HG02840 (cell line): ENCODE data around the gene TSR3.
A peak's percentile ranks its signal among the peaks of the same experiment; 100 is the strongest.

Experiments
- ATAC-seq: cut with Tn5 transposase; IDR thresholded peaks from one replicate; pipeline ENCODE4 v1.9.1; 2021; ENCODE audit warnings: mild to moderate bottlenecking, moderate library complexity, moderate number of reproducible peaks; ENCODE audit not compliant: unreplicated experiment, low FRiP score

The TSR3 gene

DNA sequence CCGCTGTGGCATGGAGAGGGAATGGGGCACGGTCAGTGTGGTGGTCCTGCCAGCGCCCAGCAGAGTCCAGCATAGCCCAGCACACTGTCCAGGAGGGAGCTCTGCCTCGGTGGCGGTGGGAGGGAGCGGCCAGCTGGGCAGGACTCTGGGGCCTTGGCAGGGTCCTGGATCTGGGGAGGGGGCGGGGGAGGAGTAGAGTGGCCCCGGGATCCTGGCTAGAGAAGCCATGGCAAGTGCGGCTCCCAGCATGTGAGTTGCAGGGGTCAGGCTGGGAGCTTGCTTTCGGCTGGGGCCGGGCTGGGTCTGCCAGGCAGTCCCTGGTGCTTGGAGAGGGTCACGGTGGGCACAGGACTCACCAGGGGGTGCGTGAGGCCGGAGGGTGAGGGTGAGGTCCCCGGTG lies 3.9 kb upstream of the TSR3 start:
- ATAC-seq, result no peak

- ATAC-seq, result no peak
Measured at GRCh38 chr16:1354815-1355540, 3.3 kb upstream of the TSR3 start.

- ATAC-seq, result peak; percentile 23
Measured at GRCh38 chr16:1351215-1351581, 480 bp downstream of the TSR3 start.

DNA sequence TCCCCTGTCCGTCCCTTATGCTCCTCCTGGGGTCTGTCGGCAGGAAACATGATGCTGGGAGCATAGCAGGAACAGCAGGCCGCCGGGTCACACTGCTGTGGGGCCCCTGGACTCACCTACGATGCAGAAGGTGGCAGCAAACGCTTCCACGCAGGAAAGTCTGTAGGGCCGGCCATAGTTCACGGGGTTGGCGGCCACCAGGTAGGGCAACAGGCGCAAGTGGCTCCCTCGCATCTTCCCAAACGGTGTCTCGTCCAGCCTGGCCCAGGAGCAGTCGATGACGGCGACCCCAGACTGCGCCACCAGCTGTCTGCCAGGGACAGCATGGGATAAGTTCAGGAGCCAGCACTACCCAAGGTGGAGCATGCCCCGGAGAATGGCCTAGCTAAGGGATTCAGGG lies 987 bp downstream of the TSR3 start:
- no peak for ATAC-seq

DNA sequence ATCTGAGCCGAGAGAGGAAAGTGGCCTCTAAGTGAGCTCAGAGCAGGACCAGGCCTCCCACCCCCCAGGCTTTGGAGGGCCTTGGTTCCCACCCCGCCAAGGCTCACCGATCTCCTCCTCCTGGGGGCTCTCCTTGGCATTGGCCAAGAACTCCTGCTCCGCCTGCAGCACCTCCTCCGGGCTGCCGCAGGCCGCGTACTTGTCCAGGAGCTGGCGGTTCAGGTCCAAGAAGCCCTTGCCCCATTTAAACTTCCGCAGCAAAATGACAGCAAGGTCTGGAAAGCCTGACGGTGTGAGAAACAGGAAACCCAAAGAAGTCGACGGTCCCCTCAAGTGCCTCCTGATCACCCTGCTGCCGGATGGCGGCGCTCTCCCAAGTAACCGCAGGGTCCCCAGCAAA lies 1.7 kb downstream of the TSR3 start:
- no peak for ATAC-seq

DNA sequence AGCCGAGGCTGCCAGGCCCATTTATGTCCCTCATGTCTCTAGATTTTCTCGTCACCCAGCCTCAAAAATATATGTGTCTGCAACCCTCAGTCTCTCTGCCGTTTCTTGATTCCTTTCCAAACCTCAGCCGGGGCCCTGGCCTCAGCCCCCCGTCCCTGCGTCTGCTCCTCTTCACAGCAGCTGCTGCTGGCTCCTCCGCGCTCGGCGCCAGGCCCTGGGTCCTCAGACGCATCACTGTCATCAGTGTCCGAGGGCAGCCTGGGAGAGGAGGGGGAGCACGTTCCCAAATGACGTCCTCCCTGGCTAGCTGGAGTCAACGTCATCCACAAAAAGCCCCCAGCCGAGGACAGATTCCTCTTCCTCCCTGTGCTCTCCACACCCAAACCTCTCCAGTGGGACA lies 2.3 kb downstream of the TSR3 start:
- no peak for ATAC-seq

- no peak for ATAC-seq
Measured at GRCh38 chr16:1348926-1349325, 2.8 kb downstream of the TSR3 start.

DNA sequence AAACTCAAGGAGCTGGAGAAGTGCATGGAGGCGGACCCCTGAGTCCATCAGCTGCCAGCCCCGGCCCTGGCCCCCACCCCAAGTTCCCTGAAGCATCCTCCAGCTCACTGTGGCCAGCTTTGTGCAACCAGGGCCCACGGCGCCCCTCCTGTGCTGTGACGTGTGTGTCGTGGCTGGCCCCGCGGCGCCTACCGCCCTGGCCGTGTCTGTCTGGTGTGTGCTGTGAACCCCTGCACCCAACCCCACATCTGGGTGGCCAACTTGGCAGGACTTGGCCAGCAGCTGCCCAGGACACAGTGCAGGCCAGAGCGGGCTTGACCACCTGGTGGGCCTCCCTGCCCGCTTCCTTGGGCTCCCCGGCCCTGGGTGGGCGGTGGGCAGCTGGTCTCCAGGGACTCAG lies 3.2 kb downstream of the TSR3 start:
- ATAC-seq, result no peak

DNA sequence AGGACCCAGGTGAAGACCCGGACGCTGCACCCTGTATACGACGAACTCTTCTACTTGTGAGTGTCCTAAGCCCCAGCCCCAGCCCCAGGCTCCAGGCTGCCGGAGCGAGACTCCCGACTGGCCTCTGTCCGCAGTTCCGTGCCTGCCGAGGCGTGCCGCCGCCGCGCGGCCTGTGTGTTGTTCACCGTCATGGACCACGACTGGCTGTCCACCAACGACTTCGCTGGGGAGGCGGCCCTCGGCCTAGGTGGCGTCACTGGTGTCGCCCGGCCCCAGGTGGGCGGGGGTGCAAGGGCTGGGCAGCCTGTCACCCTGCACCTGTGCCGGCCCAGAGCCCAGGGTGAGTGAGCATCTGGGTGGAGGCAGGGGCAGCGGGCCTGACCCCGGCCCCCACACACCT lies 3.7 kb downstream of the TSR3 start:
- no peak for ATAC-seq

DNA sequence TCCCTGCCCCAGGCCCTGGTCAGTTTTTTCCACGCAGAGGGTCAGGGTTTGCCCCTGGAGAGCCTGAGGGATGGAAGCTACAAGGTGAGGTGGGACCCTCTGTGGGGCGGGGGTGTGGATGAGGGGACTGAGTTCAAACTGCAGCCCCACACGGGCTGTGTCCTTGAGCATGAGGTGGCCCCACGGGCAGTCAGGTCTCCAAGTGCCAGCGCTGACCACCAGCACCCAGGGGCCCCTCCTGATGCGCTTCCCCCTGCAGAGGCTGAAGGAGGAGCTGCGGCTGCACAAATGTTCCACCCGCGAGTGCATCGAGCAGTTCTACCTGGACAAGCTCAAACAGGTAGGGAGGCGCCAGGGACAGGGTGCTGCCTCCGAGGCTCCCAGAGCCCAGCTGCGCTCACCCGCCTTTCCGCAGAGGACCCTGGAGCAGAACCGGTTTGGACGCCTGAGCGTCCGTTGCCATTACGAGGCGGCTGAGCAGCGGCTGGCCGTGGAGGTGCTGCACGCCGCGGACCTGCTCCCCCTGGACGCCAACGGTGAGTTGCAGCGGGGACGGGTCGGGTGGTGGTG lies 4.3 kb downstream of the TSR3 start:
- no peak for ATAC-seq

DNA sequence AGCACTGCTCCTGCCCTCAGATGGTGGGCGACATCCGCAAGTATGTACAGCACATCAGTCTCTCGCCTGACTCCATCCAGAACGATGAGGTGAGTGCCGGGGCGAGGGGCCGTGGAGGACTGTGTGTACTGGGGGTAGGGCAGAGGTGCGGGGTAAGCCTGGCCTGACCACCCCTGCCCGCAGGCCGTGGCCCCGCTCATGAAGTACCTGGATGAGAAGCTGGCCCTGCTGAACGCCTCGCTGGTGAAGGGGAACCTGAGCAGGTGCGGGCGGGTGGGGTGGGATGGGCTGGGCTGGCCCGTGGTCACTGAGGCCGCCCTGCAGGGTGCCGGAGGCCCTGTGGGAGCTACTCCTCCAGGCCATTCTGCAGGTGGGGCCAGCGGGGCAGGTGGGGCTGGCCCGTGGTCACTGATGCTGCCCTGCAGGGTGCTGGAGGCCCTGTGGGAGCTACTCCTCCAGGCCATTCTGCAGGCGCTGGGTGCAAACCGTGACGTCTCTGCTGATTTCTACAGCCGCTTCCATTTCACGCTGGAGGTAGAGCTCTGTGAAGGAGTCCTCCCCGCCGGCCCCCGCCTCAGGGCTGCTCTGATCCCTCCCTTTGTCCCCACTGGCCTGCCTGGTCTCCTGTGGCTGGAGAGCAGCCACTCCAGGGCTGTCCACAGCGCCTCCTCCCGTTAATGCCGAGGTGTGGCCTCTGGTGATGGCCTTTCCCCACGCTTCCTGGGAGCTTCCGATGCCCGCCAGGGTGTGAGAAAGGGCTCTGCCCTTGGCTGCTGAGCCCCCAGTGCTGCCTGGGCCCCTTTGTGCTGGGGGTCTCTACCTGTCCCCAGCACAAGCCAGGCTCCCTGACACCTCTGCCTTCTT lies 5.0 kb downstream of the TSR3 start:
- no peak for ATAC-seq

DNA sequence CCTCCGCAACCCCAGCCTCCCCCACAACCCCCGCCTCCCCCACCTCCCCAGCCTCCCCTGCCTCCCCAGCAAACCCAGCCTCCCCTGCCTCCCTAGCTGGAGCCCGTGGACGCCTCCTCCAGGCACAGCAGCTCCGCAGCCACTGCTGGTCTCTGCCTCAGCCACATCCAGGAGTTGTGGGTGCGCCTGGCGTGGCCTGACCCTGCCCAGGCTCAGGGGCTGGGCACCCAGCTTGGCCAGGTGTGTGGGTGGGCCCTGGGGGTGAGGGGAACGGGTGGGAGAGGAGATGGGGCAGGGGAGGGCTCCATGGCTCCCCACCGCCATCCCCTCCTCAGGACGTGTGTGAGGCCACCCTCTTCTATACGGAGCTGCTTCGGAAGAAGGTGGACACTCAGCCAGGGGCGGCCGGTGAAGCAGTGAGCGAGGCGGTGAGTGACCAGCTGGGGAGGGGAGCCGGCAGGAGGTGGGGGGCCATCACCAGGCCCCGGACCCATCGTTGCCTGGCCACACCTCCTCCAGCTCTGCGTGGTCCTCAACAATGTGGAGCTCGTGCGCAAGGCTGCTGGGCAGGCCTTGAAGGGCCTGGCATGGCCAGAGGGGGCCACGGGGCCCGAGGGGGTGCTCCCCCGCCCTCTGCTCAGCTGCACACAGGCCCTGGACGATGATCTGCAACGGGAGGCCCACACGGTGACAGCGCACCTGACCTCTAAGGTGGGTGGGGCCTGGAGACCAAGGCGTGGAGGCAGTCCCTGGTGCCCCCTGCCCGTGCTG lies 5.8 kb downstream of the TSR3 start:
- no peak for ATAC-seq

DNA sequence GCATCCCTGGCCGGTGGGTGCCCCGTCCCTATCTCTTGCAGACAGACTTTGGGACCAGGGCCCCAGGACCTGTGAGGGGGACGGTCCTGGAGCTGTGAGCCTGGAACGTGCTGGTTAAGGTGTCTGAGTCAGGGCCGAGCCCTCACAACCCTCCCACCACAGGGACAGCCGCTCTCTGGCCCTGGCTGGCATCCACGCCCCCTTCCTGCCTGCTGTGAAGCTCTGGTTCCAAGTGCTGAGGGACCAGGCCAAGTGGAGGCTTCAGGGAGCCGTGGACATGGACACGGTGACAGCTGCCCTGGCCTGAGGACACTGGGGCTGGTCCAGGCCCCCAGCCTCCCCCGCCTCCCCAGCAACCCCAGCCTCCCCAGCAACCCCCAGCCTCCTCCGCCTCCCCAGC lies 6.6 kb downstream of the TSR3 start:
- no peak for ATAC-seq

GRCh38 chr16:1344499-1344898 lies 7.2 kb downstream of the TSR3 start:
- no peak for ATAC-seq

DNA sequence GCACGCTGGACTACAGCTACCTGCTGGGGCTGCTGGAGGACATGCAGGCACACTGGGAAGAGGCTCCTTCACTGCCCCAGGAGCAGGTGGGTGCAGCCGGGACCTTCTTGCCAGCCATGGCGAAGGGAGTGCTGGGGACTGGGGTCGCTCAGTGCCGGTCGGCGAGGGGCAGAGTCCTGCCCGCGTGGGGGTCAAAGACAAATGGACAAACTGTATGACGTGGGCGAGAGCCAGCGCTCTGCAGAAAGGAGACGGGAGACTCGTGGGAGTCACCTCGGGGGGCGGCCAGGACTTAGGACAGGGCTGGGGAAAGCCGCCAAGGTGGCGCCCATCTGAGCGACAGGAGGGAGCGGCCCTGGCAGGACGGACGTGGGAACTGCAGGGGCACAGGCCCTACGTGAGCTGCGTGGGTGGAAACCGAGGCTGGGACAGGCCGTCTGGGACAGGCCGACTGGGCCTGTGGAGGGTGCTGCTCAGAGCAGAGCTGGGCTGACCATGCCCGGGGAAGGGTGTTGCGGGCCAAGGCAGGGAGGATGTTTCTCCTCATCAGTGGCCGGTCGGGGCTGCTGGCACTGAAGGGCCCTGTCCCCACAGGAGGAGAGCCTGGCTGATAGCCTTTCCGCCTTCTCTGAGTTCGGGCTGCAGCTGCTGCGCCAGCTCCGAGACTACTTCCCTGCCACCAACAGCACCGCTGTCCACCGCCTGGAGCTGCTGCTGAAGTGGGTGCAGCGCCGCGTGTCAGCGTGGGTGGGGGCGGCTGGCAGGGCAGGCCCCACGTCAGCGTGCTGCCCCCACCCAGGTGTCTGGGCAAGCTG lies 8.0 kb downstream of the TSR3 start:
- no peak for ATAC-seq

DNA sequence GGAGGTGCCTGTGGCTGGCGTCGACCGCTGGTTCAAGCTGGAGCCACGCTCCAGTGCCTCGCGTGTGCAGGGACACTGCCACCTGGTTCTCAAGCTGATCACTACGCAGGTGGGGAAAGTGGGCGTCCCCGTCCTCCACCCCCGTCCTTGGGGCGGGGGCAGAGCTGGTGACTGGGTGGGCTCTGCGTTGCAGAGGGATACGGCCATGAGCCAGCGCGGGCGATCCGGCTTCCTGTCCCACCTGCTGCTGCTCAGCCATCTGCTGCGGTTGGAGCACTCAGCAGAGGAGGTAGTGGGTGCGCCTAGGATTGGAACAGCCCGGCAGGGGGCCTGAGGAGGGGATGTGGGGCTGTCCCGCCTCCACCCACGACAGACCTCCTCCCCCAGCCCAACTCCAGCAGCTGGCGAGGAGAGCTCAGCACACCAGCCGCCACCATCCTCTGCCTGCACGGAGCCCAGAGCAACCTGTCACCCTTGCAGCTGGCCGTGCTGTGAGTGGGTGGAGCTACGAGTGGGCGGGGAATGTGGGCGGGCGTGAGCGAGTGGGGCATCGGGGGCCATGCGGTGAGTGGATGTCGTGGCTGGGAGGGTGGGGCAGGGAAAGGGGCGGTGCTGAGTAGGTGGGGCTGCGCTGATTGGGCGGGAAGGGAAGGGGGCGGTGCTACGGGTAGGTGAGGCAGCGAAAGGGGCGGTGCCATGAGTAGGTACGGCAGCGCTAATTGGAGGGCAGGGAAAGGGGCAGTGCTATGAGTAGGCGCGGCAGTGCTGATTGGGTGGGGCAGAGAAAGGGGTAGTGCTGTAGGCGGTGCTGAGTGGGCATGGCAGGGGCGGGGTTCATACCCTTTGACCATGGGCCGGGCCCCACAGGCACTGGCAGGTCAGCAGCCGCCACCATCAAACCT lies 8.9 kb downstream of the TSR3 start:
- peak; percentile 64 for ATAC-seq

DNA sequence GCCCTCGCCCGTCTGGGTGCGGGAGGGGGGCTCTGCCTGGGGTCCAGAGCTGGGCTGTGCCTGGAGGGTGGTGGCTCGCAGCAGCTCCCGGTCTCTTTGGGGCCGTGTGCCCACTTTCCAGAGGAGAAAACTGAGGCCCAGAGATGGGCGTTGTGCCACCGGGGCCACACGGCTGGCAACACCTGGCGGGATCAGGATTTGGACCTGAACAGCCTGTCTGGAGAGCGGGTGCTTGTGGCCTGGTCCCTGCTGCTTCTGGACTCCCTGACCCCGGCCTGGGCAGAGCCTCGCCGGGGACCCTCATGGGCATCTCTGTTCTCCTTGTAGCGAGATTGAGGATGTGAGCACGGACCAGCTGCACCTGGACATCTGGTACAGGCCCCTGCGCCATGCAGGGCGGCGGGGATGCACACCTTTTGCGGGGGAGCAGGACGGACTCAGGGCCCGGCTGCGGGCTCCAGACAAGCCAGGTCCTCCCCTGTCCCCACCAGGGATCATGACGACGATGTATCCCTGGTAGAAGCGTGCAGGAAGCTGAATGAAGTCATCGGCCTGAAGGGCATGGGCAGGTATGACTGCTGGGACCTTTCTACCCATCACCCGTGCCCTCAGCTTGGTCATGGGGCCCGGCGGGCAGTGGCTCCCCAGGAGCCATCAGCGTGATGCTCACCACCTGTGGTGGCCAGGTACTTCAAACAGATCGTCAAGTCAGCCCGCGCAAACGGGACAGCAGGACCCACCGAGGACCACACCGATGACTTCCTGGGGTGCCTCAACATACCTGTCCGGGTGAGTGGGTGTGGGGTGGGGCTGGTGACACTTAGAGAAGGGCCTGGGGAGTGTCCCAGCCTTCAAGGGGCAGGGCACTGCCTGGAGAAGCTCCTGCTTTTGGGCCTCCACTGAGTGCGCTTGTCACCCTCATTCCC lies 9.9 kb downstream of the TSR3 start:
- ATAC-seq, result no peak
